Gastroesophageal sphincter (tissue), 4 donors: Measurements from ENCODE around the gene PRKCZ. TPM values are rescaled to one million over a fixed set of nuclear protein-coding genes. Genes with fewer than 3 reads are reported as not detected.

Experiments
- ATAC-seq: fragments of 150-250 bp; one replicate; pipeline ENCODE4 v1.9.1; 2016; ENCODE audit warnings: mild to moderate bottlenecking, moderate library complexity
- H3K27ac ChIP-seq, 4 donors: fragments of 200-600 bp; sonication (generic) in 3 of 4; 1 replicate in 3 of 4; 2 replicates in 1 of 4; pipeline ENCODE4 v1.5.1; 2016 to 2019
- H3K27me3 ChIP-seq: fragments of 200-600 bp; sonication (generic); one replicate; pipeline ENCODE4 v1.5.1; 2019
- H3K36me3 ChIP-seq, 2 donors: fragments of 200-600 bp; sonication (generic); one replicate each; pipeline ENCODE4 v1.5.1; 2019; ENCODE audit warnings: control low read depth in 1 of 2
- H3K4me1 ChIP-seq, 3 donors: fragments of 200-600 bp; sonication (generic); 1 replicate in 2 of 3; 2 replicates in 1 of 3; pipeline ENCODE4 v1.5.1; 2016 to 2019; ENCODE audit warnings: control low read depth in 2 of 3
- H3K4me3 ChIP-seq, 2 donors: fragments of 200-600 bp; sonication (generic); one replicate each; pipeline ENCODE4 v1.5.1; 2019; ENCODE audit warnings: mild to moderate bottlenecking in 1 of 2, moderate library complexity in 1 of 2
- H3K9me3 ChIP-seq, 3 donors: fragments of 200-600 bp; sonication (generic); one replicate each; pipeline ENCODE4 v1.5.1; 2017 to 2019; ENCODE audit warnings: control low read depth in 2 of 3
- CTCF ChIP-seq, 4 experiments: fragments of 200-600 bp in 2 of 4; fragments of 450-650 bp in 2 of 4; sonication (generic) in 1 of 4; IDR thresholded peaks; one replicate each; pipeline ENCODE4 v1.5.1; 2017 to 2019; ENCODE audit warnings: antibody characterized with exemption in 4 of 4, mild to moderate bottlenecking in 2 of 4, moderate library complexity in 2 of 4
- EP300 ChIP-seq: sonication (generic); formaldehyde crosslinking; IDR thresholded peaks from one replicate; pipeline ENCODE4 v1.6.1; 2017; ENCODE audit warnings: antibody characterized with exemption, mild to moderate bottlenecking
- POLR2A ChIP-seq, 2 donors: fragments of 450-650 bp; IDR thresholded peaks; one replicate each; pipeline ENCODE4 v1.6.1; 2017; ENCODE audit warnings: antibody characterized with exemption in 2 of 2, mild to moderate bottlenecking in 2 of 2, moderate library complexity in 1 of 2
- POLR2AphosphoS5 ChIP-seq: sonication (generic); formaldehyde crosslinking; IDR thresholded peaks from one replicate; pipeline ENCODE4 v1.6.1; 2017; ENCODE audit warnings: antibody characterized with exemption
- WGBS, 2 donors: methylation state at CpG; one replicate each; pipeline ENCODE4 v1.1.5; 2018; ENCODE audit warnings: low coverage in 1 of 2; 5-methylcytosine and 5-hydroxymethylcytosine counted together
- total RNA-seq, 4 donors: library from RNA; depleted of rRNA; stranded (reverse); fragments of >200 nt; gene quantifications; one replicate each; pipeline ENCODE4 v1.1.0, GENCODE V29; 2016

PRKCZ gene
- total RNA-seq, 4 donors from 2014 or later: 2.4 to 3.8 (median 2.9) TPM

DNA sequence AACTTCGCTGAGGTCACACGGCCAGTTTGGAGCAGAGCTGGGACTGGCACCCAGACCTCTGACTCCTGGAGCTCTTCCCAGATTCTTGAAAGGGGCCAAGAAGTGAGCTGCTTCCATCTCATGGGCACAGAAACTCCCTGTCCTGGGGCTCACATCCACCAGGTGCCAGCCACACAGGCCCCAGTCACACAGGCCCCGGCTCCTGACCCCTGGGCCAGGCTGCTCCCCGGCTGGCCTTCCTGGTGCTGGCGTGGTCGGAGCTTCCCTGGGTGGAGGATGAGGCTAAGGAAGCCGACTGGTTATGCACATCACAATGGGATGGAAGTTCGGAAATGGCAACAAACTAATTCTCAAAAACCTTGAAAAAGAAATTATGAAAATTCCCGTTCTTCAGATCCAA lies 34.1 kb upstream of the PRKCZ start:
- no peak for ATAC-seq
- 70 to 73% methylated on average over 2 to 5 of the region's 9 CpGs for WGBS, 2 donors
- Histone ChIP-seq H3K4me1 (peaks cover 0 to 18% (median 5%) of the 10 kb centered on the region in 3 donors), H3K36me3 (no peaks in the 10 kb centered on the region), H3K4me3 (no peak overlapping the region), H3K9me3 (no peaks in the 10 kb centered on the region), H3K27ac (no peak overlapping the region), H3K27me3 (peaks cover 97% of the 10 kb centered on the region)
- TF ChIP-seq CTCF (IDR thresholded peaks at IDR 0.05): no peak
- no peak for TF ChIP-seq POLR2A (IDR thresholded peaks at IDR 0.05)
- TF ChIP-seq POLR2AphosphoS5: no peak
- TF ChIP-seq EP300: no peak

GRCh38 chr1:2018217-2019171 lies 31.7 kb upstream of the PRKCZ start:
- H3K9me3 ChIP-seq: no peaks in the 10 kb centered on the region
- H3K27me3 ChIP-seq: peaks cover 99% of the 10 kb centered on the region
- peaks cover 0 to 18% (median 5%) of the 10 kb centered on the region in 3 donors for H3K4me1 ChIP-seq
- TF ChIP-seq EP300 (no peak), CTCF (IDR thresholded peaks at IDR 0.05) (no peak), POLR2AphosphoS5 (no peak), POLR2A (IDR thresholded peaks at IDR 0.05) (no peak)
- ATAC-seq: no peak
- WGBS, 2 donors: 24 to 47% methylated on average over 2 to 15 of the region's 48 CpGs
- H3K4me3 ChIP-seq: no peak overlapping the region
- H3K27ac ChIP-seq: no peak overlapping the region
- no peaks in the 10 kb centered on the region for H3K36me3 ChIP-seq

DNA sequence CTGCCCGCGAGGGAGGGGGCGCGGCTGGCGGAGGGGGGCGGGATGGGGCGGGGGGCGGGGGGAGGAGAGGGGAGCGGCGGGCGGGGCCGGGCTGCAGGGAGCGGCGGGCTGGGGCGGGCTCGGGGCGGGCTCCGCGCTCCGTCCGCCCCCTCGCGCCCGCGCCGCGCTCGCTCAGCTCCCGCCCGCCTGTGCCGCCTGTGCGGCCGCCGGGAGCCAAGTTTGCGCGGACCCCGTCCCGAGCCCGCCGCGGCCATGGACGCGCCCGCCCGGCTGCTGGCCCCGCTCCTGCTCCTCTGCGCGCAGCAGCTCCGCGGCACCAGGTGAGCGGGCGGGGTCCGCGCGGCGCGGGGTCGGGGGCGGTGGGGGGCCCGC lies 31.1 kb upstream of the PRKCZ start, which contains the start of gene GABRD:
Gene GABRD, plus strand, starts transcription at position 174 of the 372 bp plus-strand sequence. Its CDS starts 79 bp downstream, at position 253.
- no peaks in the 10 kb centered on the region for H3K36me3 ChIP-seq
- peaks cover 0 to 18% (median 5%) of the 10 kb centered on the region in 3 donors for H3K4me1 ChIP-seq
- H3K27ac ChIP-seq: no peak within 1 kb of the TSS
- H3K9me3 ChIP-seq: no peaks in the 10 kb centered on the region
- H3K27me3 ChIP-seq: peaks cover 99% of the 10 kb centered on the region
- no peak for ATAC-seq
- TF ChIP-seq POLR2A (IDR thresholded peaks at IDR 0.05): no peak
- TF ChIP-seq POLR2AphosphoS5: no peak
- TF ChIP-seq CTCF (IDR thresholded peaks at IDR 0.05): no peak
- TF ChIP-seq EP300: no peak
- no CpG with 5 or more reads among the region's 60 CpGs for WGBS, 2 donors
- peak within 1 kb of the TSS in 1 of 2 donors; percentile 40 for H3K4me3 ChIP-seq

- Histone ChIP-seq H3K4me1 (peaks cover 0 to 18% (median 5%) of the 10 kb centered on the region in 3 donors), H3K27ac (no peak overlapping the region), H3K27me3 (peaks cover 100% of the 10 kb centered on the region), H3K4me3 (peak overlapping the region in 1 of 2 donors; percentile 40), H3K36me3 (no peaks in the 10 kb centered on the region), H3K9me3 (no peaks in the 10 kb centered on the region)
- no peak for ATAC-seq
- WGBS, 2 donors: no CpG with 5 or more reads among the region's 61 CpGs
- TF ChIP-seq POLR2A (IDR thresholded peaks at IDR 0.05): no peak
- TF ChIP-seq CTCF (IDR thresholded peaks at IDR 0.05): no peak
- no peak for TF ChIP-seq EP300
- no peak for TF ChIP-seq POLR2AphosphoS5
Observed at GRCh38 chr1:2019571-2020309, 30.5 kb upstream of the PRKCZ start.
